CMK (cell line): Measurements from ENCODE around the gene ZBP1.

Experiments
- DNase-seq: peaks from one replicate; pipeline ENCODE4 v3.0.0-alpha.2; 2010; ENCODE audit warnings: low read depth

ZBP1 gene

GRCh38 chr20:57618091-57618763 lies 2.0 kb downstream of the ZBP1 start:
- no peak for DNase-seq

DNA sequence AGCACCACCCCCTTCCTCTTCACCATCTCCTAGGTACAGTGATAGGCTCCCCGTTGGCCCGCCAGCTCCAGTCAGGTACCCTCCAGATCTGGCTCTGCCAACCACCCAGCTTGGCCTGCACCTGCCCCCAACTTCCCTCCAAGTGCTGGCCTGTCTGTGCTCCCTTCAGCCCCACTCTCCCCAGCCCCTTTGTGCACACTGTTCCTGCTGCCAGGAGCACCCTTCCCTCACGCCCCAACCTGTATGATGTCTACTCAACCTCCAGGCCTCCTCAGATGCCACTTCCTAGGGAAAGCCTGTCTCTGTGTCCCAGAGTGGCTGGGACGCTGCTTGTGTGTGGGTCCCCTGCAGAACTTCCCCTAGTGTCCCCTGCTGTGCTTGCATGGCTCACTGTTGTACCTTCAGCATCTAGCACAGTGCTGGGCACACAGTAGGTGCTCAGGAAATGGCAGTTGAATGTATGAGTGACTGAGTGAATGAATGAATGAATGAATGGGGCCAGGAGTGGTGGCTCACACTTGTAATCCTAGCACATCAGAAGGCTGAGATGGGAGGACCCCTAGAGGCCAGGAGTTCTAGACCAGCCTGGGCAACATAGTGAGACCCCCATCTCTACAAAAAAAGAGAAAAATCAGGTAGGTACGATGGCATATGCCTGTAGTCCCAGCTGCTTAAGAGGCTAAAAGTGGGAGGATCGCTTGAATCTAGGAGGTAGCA lies 3.0 kb downstream of the ZBP1 start:
- DNase-seq = no peak

DNA sequence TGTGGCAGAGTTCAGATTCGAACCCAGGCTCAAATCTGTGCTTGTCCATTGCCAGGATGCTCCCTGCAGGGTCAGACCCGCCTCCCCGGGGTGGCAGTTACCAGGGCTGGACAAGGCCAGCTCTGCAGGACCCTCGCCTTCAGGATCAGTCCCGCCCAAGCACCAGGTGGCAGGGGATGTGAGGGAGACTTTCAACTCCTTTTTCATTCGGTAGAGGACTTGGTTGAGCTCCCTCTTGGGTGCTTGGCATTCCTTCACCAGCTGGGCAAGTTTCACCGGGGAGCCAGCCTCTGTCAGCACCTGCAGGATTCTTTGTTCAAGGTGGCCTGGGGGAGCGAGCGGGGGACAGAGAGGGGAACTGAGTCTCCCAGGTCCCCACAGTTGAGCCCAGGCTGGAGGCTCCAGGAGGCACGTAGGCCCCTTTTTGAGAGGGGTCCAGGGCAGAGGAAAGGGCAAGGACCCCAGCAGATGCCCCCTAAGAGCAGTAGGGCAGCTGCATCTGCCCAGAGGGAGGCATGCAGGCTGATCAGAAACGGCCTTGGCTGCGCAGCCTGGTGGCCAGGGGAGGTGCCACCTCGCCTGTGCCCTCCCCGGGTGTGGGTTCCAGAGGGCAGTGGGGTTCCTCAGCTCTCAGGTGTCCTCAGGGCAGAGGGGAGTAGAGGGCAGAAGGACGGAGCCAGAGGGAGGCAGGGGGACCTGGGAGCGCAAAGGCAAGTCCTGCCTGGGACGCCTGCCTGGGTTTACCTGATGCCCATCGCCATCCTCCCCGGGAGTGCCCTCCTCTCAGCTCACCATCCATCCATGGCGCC lies 3.9 kb downstream of the ZBP1 start:
- DNase-seq = no peak

GRCh38 chr20:57615445-57615811 lies 4.8 kb downstream of the ZBP1 start:
- DNase-seq = no peak

DNA sequence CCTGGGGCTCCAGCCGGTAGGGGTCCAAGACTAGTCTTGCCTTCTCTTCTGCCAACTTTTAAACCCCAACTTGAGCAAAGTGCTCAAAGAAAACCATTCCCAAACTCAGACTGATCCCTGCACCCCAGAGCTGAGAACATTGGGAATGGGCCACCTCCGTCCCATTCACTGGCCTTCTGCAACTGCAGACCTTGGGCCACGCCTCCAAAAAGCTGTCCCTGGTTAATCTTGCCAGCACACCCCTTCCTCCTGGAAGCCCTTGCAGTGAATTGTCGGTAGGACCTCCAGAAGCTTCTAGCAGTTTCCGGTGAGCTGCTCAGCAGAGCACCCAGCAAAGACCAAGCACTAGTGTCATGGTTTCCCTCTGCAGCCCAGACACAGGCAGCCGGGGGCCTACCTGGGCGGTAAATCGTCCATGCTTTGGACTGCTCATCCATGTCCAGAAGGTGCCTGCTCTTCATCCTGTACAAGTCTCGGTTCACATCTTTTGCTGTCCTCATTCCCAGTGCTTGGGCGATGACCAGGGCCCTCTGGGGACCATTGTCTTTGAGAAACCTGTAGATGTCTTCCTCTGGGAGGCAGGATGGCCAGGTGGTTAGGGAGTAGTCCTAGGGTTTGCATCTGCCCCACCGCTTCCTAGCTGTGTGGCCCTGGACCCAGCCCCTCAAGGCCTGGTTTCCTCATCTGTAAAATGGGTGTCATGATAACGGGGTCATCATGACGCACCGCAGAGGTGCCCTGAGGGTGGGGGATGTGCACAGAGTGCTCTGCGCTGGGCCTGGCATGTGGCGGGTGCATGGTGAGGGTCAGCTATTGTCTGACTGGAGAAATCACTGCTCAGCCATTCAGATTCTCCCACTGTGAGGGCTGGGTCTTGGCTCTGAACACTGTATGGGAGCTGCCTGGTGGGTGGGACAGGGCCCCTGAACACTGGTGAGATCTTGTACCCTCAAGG lies 5.5 kb downstream of the ZBP1 start:
- no peak for DNase-seq

DNA sequence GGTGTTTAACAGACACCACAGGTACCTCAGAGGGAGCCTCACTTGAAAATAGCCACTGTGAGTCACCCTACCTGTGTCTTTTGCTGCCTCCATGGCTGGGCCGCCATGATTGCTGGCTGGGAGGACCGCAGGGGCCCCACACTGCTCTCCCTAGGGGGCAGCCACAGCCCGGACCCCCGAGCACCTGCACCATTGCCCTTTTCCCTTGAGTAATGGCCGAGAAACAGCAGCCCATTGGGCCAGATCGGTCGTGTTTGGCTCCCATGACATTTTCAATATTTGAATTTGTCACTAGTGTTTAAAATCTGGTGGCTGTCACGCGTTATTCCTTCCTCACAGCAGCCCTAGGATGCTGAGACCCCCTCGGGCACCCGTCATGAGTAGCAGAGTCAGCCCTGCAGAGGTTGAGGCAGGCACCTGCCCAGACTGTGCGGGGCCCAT lies 6.7 kb downstream of the ZBP1 start:
- DNase-seq = no peak

DNA sequence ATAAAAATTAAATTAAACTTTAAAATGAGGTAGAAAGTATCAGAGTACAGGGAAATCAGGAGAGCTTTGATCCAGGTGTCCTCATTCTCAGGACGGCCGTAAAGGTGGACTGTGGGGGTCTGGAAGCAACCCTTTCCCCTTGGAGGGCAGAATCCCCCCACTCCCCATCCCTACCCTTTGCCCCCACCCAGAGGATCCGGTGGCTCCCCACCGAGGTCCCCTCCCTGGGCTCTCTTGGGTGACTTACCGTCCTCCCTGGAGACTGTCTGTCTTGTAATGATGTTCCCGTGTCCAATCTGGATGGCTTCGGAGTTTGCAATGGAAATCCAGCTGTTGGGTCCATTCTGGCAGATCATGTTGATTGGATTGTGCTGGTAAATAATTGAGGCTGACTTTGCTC lies 7.3 kb downstream of the ZBP1 start:
- DNase-seq = no peak

DNA sequence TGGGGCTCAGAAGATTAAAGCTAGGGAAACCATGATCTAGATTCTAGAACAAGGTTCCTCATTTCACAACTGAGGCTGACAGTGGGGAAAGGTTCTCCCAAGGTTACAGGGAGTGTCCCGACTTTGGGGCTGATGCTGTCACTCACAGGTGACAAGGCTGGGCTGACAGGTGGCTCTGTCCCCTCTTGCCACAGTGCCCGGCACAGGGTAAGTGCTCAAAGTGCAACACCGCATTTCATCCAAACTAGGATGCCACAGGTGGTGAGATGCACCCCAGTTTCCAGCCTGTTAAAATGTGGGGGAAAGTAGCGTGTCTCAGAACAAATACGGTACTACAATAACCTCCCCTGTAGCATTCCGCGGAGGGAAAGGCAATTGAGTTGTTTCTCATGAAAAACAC lies 7.8 kb downstream of the ZBP1 start:
- DNase-seq = no peak

- DNase-seq = no peak
These were observed 8.5 kb downstream of the ZBP1 start for GRCh38 chr20:57611586-57612311.

GRCh38 chr20:57610261-57610952 lies 9.8 kb downstream of the ZBP1 start:
- DNase-seq = no peak

DNA sequence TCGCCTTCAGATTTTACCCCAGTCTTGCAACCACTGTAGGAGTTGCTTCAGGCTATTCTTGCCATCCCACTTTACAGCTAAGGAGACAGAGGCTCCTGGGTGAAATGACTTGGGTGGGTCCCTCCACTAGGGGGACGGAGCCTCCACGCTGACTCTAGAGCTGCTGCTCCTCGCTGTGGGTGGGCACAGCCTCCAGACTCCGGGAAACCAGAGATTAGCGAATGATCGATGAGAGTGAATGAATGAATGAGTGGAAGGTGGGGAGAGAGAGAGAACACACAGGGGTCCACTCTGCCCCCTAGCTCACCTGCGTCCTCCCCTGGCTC lies 10.4 kb downstream of the ZBP1 start:
- DNase-seq = no peak

GRCh38 chr20:57609086-57609841 lies 11.0 kb downstream of the ZBP1 start:
- no peak for DNase-seq

DNA sequence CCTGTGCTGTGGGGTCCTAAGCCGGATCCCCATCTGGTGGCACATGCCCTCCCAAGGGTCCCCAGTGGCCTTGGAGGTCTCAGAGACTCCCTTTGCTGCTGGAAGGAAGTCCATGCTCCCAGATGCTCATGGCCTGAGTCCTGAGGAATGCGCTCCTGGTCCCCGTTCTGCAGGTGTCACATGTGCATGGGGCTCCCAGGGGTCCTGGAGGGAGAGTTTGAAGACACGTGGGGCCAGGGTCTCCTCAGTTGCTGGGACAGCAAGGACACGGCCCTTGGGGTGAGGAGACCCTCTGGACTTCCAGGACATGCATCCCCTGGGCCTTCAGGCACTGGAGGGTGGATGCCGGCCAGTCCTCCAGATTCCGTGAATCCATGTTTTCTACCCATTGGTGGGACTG lies 11.7 kb downstream of the ZBP1 start:
- DNase-seq = no peak

GRCh38 chr20:57605878-57606277 lies 14.3 kb downstream of the ZBP1 start:
- no peak for DNase-seq

DNA sequence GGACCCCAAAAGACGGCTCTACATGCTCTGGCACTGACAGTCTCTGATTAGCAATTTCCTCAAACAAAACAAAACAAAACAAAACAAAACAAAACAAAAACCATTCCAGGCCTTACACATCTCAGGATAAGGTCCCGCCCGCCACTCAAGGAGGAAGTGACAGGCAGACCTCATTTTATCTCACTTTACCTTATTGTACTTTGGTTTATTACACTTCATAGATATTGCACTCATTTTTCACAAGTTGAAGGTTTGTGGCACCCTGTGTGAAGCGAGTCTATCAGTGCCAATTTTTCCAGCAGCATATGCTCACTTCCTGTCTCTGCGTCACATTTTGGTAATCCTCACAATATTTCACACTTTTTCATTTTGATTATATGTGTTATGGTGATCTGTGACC lies 15.2 kb downstream of the ZBP1 start:
- DNase-seq = no peak

DNA sequence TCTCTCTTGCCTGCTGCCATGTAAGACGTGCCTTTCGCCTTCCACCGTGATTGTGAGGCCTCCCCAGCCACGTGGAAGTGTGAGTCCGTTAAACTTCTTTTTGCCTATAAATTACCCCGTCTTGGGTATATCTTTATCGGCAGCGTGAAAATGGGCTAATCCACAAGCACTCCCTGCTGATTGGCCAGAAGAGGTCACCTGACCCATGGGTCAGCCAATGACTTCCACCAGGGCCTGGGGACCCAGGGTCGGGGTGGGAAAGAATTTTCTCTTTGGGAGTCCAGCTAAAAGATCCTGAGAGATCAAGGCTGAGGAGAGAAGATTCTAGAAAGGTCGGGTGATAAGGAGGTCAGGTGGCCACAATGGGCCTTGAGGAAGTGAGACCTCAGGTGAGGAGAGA lies 17.1 kb downstream of the ZBP1 start:
- no peak for DNase-seq

DNA sequence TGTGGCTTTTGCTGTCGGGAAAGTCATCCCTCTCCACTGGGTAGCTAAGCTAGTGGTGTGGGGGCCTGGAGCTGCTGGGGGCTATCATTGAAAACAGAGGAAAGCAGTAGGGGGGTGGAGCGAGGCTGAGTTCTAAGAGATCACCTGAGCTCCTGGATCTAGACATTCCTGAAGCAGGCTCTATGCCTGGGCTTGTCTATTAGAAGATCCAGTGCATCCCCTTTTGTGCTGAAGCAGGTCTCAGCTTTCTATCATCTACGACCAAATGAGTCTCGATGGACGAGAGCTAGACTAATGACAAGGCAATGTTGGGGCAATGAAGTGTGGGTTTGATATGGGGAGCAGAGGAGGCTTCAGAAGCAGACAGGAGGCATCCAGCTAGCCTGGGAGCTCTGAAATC lies 18.5 kb downstream of the ZBP1 start:
- no peak for DNase-seq

DNA sequence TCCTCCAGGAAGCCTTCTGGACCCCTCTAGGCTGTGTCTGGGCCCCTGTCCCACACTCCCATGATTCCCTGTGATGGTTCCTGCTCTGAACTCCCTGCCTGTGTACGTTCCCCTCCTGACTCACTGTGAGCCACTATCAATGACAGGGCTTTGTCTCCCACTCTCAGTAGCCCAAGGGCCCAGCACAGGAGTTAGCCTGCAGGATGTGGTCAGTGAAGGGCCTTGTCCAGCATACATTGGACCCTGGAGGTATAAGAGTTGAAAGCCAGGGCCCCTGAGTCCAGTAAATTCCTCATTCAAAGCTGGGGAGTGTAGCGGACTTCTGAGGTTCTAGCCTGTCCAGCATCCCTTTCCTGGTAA lies 19.0 kb downstream of the ZBP1 start:
- DNase-seq = no peak

DNA sequence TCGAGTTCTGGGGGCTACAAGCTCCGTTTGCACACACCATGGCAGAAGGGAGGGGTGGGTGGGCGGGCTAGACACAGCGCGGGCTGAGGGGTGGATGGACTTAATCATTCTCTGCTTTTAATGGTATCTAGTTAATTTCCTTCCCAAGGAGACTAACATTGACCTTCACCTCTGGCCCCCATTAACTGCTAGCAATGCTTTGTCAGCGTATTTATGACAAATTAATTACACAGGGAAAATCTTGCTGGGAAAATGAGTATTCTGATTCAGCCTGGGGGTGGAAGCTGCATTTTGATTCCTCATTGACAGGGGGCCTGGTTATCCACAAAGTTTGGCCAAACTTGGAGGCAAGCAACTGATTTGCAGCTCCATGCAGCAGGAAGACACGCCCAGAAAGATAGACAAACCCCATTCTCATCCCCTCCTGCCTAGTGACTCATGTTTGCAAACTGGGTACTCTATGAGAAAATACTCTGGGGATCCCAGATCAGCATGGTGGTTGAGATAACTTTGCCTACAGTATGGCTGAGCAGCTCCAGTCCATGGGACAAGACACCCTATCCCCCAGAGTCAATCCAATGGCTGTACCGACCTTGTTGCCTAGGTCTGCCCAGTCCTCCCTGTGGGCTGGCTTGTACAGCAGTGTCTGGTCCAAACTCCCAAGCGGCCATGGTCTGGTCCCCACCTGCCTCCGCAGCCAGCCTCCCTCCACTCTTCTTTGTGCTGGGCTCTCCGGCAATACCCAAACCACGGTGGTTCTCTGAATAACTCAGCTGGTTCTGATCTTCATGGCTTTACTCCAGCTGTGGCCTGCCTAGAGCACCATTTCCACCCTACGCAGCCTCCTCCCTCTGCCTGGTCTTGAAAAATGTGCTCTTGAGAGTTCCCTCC lies 19.7 kb downstream of the ZBP1 start:
- DNase-seq = no peak
